Subcutaneous abdominal adipose tissue (tissue), 5 donors: Measurements from ENCODE around the gene ARMC6.

ENCODE experiments used
- H3K27ac ChIP-seq: one replicate; pipeline ENCODE4 v1.7.0; 2013; ENCODE audit warnings: low read depth, mild to moderate bottlenecking, inconsistent platforms, low read length, moderate library complexity
- H3K27me3 ChIP-seq, 5 donors: one replicate each; pipeline ENCODE4 v1.7.0; 2013; ENCODE audit warnings: low read length in 5 of 5, inconsistent platforms in 1 of 5; ENCODE audit not compliant: control insufficient read depth in 5 of 5, insufficient read depth in 4 of 5
- H3K36me3 ChIP-seq, 5 donors: one replicate each; pipeline ENCODE4 v1.7.0; 2013; ENCODE audit warnings: low read length in 5 of 5; ENCODE audit not compliant: control insufficient read depth in 5 of 5, insufficient read depth in 5 of 5
- H3K4me1 ChIP-seq, 5 donors: one replicate each; pipeline ENCODE4 v1.7.0; 2013; ENCODE audit warnings: low read length in 5 of 5, mild to moderate bottlenecking in 3 of 5, moderate library complexity in 1 of 5; ENCODE audit not compliant: control insufficient read depth in 5 of 5, insufficient read depth in 5 of 5
- H3K4me3 ChIP-seq, 5 donors: one replicate each; pipeline ENCODE4 v1.7.0; 2013; ENCODE audit warnings: low read length in 5 of 5, low read depth in 1 of 5
- H3K9ac ChIP-seq, 5 donors: one replicate each; pipeline ENCODE4 v1.7.0; 2013; ENCODE audit warnings: low read length in 5 of 5, mild to moderate bottlenecking in 4 of 5, moderate library complexity in 3 of 5
- H3K9me3 ChIP-seq, 5 donors: one replicate each; pipeline ENCODE4 v1.7.0; 2013; ENCODE audit warnings: low read length in 5 of 5; ENCODE audit not compliant: control insufficient read depth in 5 of 5
- donor health status: healthy.
- donor health status: healthy.
- donor health status: healthy.
- donor health status: healthy.
- donor health status: healthy.

ARMC6 gene

GRCh38 chr19:19033426-19034203 lies at the start of gene ARMC6, which contains the start of gene SUGP2:
ARMC6 (plus strand) TSS chr19:19033603; CDS start chr19:19034210, 607 bp downstream.
SUGP2 (minus strand) TSS chr19:19033517; CDS start chr19:19031071, 2,446 bp downstream.
- H3K9me3 ChIP-seq: no peaks in the 10 kb centered on the region
- H3K4me1 ChIP-seq: peaks cover 2 to 25% (median 23%) of the 10 kb centered on the region in 5 donors
- peaks cover 0 to 19% (median 12%) of the 10 kb centered on the region in 5 donors for H3K36me3 ChIP-seq
- H3K4me3 ChIP-seq: peak within 1 kb of the TSS; percentile 76 to 93 (median 81)
- H3K27me3 ChIP-seq: no peaks in the 10 kb centered on the region
- peak within 1 kb of the TSS; percentile 68 to 97 (median 92) for H3K9ac ChIP-seq
- H3K27ac ChIP-seq: peak within 1 kb of the TSS; percentile 90

GRCh38 chr19:18984251-18984650 lies 49.2 kb upstream of the ARMC6 start:
- Histone ChIP-seq H3K36me3 (no peaks in the 10 kb centered on the region), H3K4me3 (no peak overlapping the region), H3K9ac (no peak overlapping the region), H3K27me3 (peaks cover 0 to 9% (median 6%) of the 10 kb centered on the region in 5 donors), H3K27ac (no peak overlapping the region), H3K9me3 (no peaks in the 10 kb centered on the region), H3K4me1 (peaks cover 0 to 30% (median 16%) of the 10 kb centered on the region in 5 donors)

GRCh38 chr19:18985257-18985656 lies 48.1 kb upstream of the ARMC6 start:
- peaks cover 0 to 34% (median 22%) of the 10 kb centered on the region in 5 donors for H3K4me1 ChIP-seq
- no peak overlapping the region for H3K4me3 ChIP-seq
- peak overlapping the region; percentile 16 for H3K27ac ChIP-seq

GRCh38 chr19:18987456-18987855 lies 45.9 kb upstream of the ARMC6 start:
- Histone ChIP-seq H3K27me3 (peaks cover 0 to 9% (median 6%) of the 10 kb centered on the region in 5 donors), H3K9me3 (no peaks in the 10 kb centered on the region), H3K4me1 (peaks cover 0 to 34% (median 22%) of the 10 kb centered on the region in 5 donors), H3K27ac (no peak overlapping the region), H3K9ac (no peak overlapping the region), H3K36me3 (peaks cover 0 to 21% (median 15%) of the 10 kb centered on the region in 5 donors), H3K4me3 (no peak overlapping the region)

More at GRCh38 chr19:18985257-18985656, 48.1 kb upstream of the ARMC6 start:
- Histone ChIP-seq H3K36me3 (peaks cover 0 to 3% (median 0%) of the 10 kb centered on the region in 5 donors), H3K9me3 (no peaks in the 10 kb centered on the region), H3K27me3 (peaks cover 0 to 9% (median 6%) of the 10 kb centered on the region in 5 donors), H3K9ac (peak overlapping the region in 1 of 5 donors; percentile 35)

GRCh38 chr19:18989316-18989715 lies 44.1 kb upstream of the ARMC6 start:
- H3K9ac ChIP-seq: no peak overlapping the region
- no peak overlapping the region for H3K4me3 ChIP-seq
- no peaks in the 10 kb centered on the region for H3K9me3 ChIP-seq
- peaks cover 0 to 30% (median 22%) of the 10 kb centered on the region in 5 donors for H3K4me1 ChIP-seq
- H3K36me3 ChIP-seq: peaks cover 4 to 39% (median 33%) of the 10 kb centered on the region in 5 donors
- no peak overlapping the region for H3K27ac ChIP-seq
- H3K27me3 ChIP-seq: peaks cover 0 to 6% (median 0%) of the 10 kb centered on the region in 5 donors

- Histone ChIP-seq H3K27ac (no peak overlapping the region), H3K4me3 (no peak overlapping the region), H3K4me1 (peaks cover 0 to 22% (median 16%) of the 10 kb centered on the region in 5 donors), H3K36me3 (peaks cover 4 to 47% (median 40%) of the 10 kb centered on the region in 5 donors), H3K9me3 (no peaks in the 10 kb centered on the region), H3K9ac (no peak overlapping the region), H3K27me3 (peaks cover 0 to under 1% (median 0%) of the 10 kb centered on the region in 5 donors)
These were observed 43.2 kb upstream of the ARMC6 start for GRCh38 chr19:18990128-18990708.

GRCh38 chr19:18991006-18991405 lies 42.4 kb upstream of the ARMC6 start:
- Histone ChIP-seq H3K9me3 (no peaks in the 10 kb centered on the region), H3K27ac (no peak overlapping the region), H3K36me3 (peaks cover 4 to 55% (median 46%) of the 10 kb centered on the region in 5 donors), H3K4me1 (peaks cover 0 to 15% (median 10%) of the 10 kb centered on the region in 5 donors), H3K9ac (no peak overlapping the region), H3K4me3 (no peak overlapping the region), H3K27me3 (no peaks in the 10 kb centered on the region)

- Histone ChIP-seq H3K9me3 (no peaks in the 10 kb centered on the region), H3K4me3 (no peak overlapping the region), H3K27me3 (no peaks in the 10 kb centered on the region), H3K27ac (no peak overlapping the region), H3K9ac (no peak overlapping the region), H3K4me1 (peaks cover 0 to 12% (median 9%) of the 10 kb centered on the region in 5 donors), H3K36me3 (peaks cover 4 to 55% (median 49%) of the 10 kb centered on the region in 5 donors)
These were observed 41.9 kb upstream of the ARMC6 start for GRCh38 chr19:18991468-18991867.

GRCh38 chr19:18992696-18993095 lies 40.7 kb upstream of the ARMC6 start:
- H3K4me3 ChIP-seq: no peak overlapping the region
- peaks cover 4 to 63% (median 53%) of the 10 kb centered on the region in 5 donors for H3K36me3 ChIP-seq
- peaks cover 0 to 7% (median 4%) of the 10 kb centered on the region in 5 donors for H3K4me1 ChIP-seq
- no peaks in the 10 kb centered on the region for H3K27me3 ChIP-seq
- no peak overlapping the region for H3K9ac ChIP-seq
- no peaks in the 10 kb centered on the region for H3K9me3 ChIP-seq
- H3K27ac ChIP-seq: no peak overlapping the region

GRCh38 chr19:18993115-18993514 lies 40.3 kb upstream of the ARMC6 start:
- Histone ChIP-seq H3K9ac (no peak overlapping the region), H3K9me3 (no peaks in the 10 kb centered on the region), H3K27me3 (no peaks in the 10 kb centered on the region), H3K4me1 (peaks cover 0 to 7% (median 4%) of the 10 kb centered on the region in 5 donors), H3K36me3 (peaks cover 7 to 64% (median 55%) of the 10 kb centered on the region in 5 donors), H3K4me3 (no peak overlapping the region), H3K27ac (no peak overlapping the region)
